HG03135 (cell line): ENCODE results near the gene PRIMA1.

ENCODE experiments used
- ATAC-seq: cut with Tn5 transposase; IDR thresholded peaks from one replicate; pipeline ENCODE4 v1.9.1; 2021; ENCODE audit warnings: mild to moderate bottlenecking, moderate library complexity; ENCODE audit not compliant: unreplicated experiment

Gene PRIMA1

GRCh38 chr14:93715279-93715927 lies 72.9 kb downstream of the PRIMA1 start:
- ATAC-seq = no peak

GRCh38 chr14:93714605-93715004 lies 73.7 kb downstream of the PRIMA1 start:
- no peak for ATAC-seq

GRCh38 chr14:93713726-93714405 lies 74.4 kb downstream of the PRIMA1 start:
- no peak for ATAC-seq

GRCh38 chr14:93712838-93713724 lies 75.2 kb downstream of the PRIMA1 start:
- no peak for ATAC-seq

- no peak for ATAC-seq
These were observed 76.0 kb downstream of the PRIMA1 start for GRCh38 chr14:93712079-93712837.

GRCh38 chr14:93709249-93709648 lies 79.0 kb downstream of the PRIMA1 start:
- ATAC-seq = no peak

- ATAC-seq = no peak
These were observed 79.5 kb downstream of the PRIMA1 start for GRCh38 chr14:93708800-93709199.

GRCh38 chr14:93708311-93708734 lies 80.0 kb downstream of the PRIMA1 start:
- no peak for ATAC-seq

- no peak for ATAC-seq
These were observed 80.8 kb downstream of the PRIMA1 start for GRCh38 chr14:93707475-93707874.

GRCh38 chr14:93706360-93706955 lies 81.8 kb downstream of the PRIMA1 start:
- ATAC-seq = no peak

GRCh38 chr14:93705513-93706156 lies 82.7 kb downstream of the PRIMA1 start:
- no peak for ATAC-seq

GRCh38 chr14:93703941-93704340 lies 84.3 kb downstream of the PRIMA1 start:
- no peak for ATAC-seq

- ATAC-seq = no peak
These were observed 85.3 kb downstream of the PRIMA1 start for GRCh38 chr14:93702946-93703345.

GRCh38 chr14:93701562-93701961 lies 86.7 kb downstream of the PRIMA1 start:
- no peak for ATAC-seq

GRCh38 chr14:93700928-93701327 lies 87.4 kb downstream of the PRIMA1 start:
- ATAC-seq = no peak

GRCh38 chr14:93693914-93694313 lies 94.4 kb downstream of the PRIMA1 start:
- ATAC-seq = no peak

- no peak for ATAC-seq
These were observed 97.1 kb downstream of the PRIMA1 start for GRCh38 chr14:93691042-93691780.

GRCh38 chr14:93690146-93690545 lies 98.1 kb downstream of the PRIMA1 start:
- ATAC-seq = no peak

- no peak for ATAC-seq
These were observed 99.5 kb downstream of the PRIMA1 start for GRCh38 chr14:93688820-93689219.
